NCI-H1105 treated with DMSO at 0.1 percent for 48 hours (cell line): ENCODE data around the gene HOXB1.

Source experiments
- DNase-seq: peaks from one replicate; lab custom pipeline; 2025; lab: John Stamatoyannopoulos, UW

Gene HOXB1

GRCh38 chr17:48530887-48531272 lies at the start of gene HOXB1:
Gene HOXB1 (minus strand): TSS chr17:48531011. CDS start chr17:48530904, 107 bp downstream.
- no peak for DNase-seq

- DNase-seq, result no peak
Measured at GRCh38 chr17:48579760-48580554, 49.1 kb upstream of the HOXB1 start.

- DNase-seq, result no peak
Measured at GRCh38 chr17:48579471-48579759, 48.6 kb upstream of the HOXB1 start.

GRCh38 chr17:48578616-48579470 lies 48.0 kb upstream of the HOXB1 start:
- DNase-seq, result no peak

GRCh38 chr17:48577946-48578615 lies 47.3 kb upstream of the HOXB1 start, which contains the start of gene HOXB4:
Gene HOXB4 (minus strand): TSS chr17:48578350. CDS start chr17:48578319, 31 bp downstream.
- peak; percentile 78 for DNase-seq

- DNase-seq, result peak; percentile 11
Measured at GRCh38 chr17:48577330-48577945, 46.6 kb upstream of the HOXB1 start.

- no peak for DNase-seq
Measured at GRCh38 chr17:48576479-48577309, 45.9 kb upstream of the HOXB1 start.

GRCh38 chr17:48575673-48576478 lies 45.1 kb upstream of the HOXB1 start:
- DNase-seq, result no peak

- DNase-seq, result no peak
Measured at GRCh38 chr17:48575066-48575582, 44.3 kb upstream of the HOXB1 start.

GRCh38 chr17:48574505-48575065 lies 43.8 kb upstream of the HOXB1 start:
- no peak for DNase-seq

GRCh38 chr17:48571826-48572417 lies 41.1 kb upstream of the HOXB1 start:
- DNase-seq, result no peak

GRCh38 chr17:48571024-48571818 lies 40.4 kb upstream of the HOXB1 start:
- DNase-seq, result no peak

GRCh38 chr17:48570325-48571023 lies 39.7 kb upstream of the HOXB1 start:
- DNase-seq, result no peak

GRCh38 chr17:48569674-48570324 lies 39.0 kb upstream of the HOXB1 start:
- DNase-seq, result no peak

GRCh38 chr17:48569240-48569582 lies 38.4 kb upstream of the HOXB1 start:
- DNase-seq, result no peak

GRCh38 chr17:48568499-48569239 lies 37.9 kb upstream of the HOXB1 start:
- peak; percentile 45 for DNase-seq
